ENCODE measurements around the gene EIF2D. TPM values are rescaled to one million over a fixed set of nuclear protein-coding genes. Genes with fewer than 3 reads are reported as not detected.

Gene EIF2D
- total and polyA plus RNA-seq, 9 of the 15 experiments (the other 6 are each of a cell fraction or from before 2014, with no cell fraction given) = 81.1 to 138 (median 93.9) TPM

GRCh38 chr1:206651958-206652890, 40.0 kb upstream of the EIF2D start (continued):
- no peak for TF ChIP-seq RREB1 (CRISPR knock-in tag; IDR thresholded peaks at IDR 0.05)
- peak; percentile 99 for TF ChIP-seq TCF3 (CRISPR knock-in tag; IDR thresholded peaks at IDR 0.05)
- no peak for TF ChIP-seq HMGXB4 (CRISPR knock-in tag; IDR thresholded peaks at IDR 0.05)
- TF ChIP-seq XRCC4 (IDR thresholded peaks at IDR 0.05; ENCODE audit: extremely low read depth, insufficient read depth, insufficient read length) = no peak
- TF ChIP-seq EP300 (IDR thresholded peaks at IDR 0.05; ENCODE audit: low read length) = peak; percentile 99
- peak; percentile 43 for TF ChIP-seq CXXC5 (CRISPR knock-in tag; IDR thresholded peaks at IDR 0.05)
- TF ChIP-seq SMARCA4 (IDR thresholded peaks at IDR 0.05) = peak; percentile 98
- TF ChIP-seq MBD1 (CRISPR knock-in tag; IDR thresholded peaks at IDR 0.05) = no peak
- peak; percentile 96 for TF ChIP-seq PML (IDR thresholded peaks at IDR 0.05; ENCODE audit: low read length)
- TF ChIP-seq ZNF695 (CRISPR knock-in tag; IDR thresholded peaks at IDR 0.05) = no peak
- no peak for TF ChIP-seq HBP1 (CRISPR knock-in tag; IDR thresholded peaks at IDR 0.05)
- 0 out of 2 replicates have a peak, but pooled peaks have one; percentile 40 for TF ChIP-seq HEY1 (CRISPR knock-in tag; IDR thresholded peaks at IDR 0.05; ENCODE audit: borderline replicate concordance)
- TF ChIP-seq PRMT5 (CRISPR knock-in tag; IDR thresholded peaks at IDR 0.05) = no peak
- no peak for TF ChIP-seq ZNF398 (CRISPR knock-in tag; IDR thresholded peaks at IDR 0.05)
